GM19438 (cell line): ENCODE results near the gene ZNF18.
A peak's percentile ranks its signal among the peaks of the same experiment; 100 is the strongest.

Source experiments
- ATAC-seq: cut with Tn5 transposase; IDR thresholded peaks from one replicate; pipeline ENCODE4 v1.9.1; 2021; ENCODE audit warnings: low read depth; ENCODE audit not compliant: unreplicated experiment

Gene ZNF18, protein sequence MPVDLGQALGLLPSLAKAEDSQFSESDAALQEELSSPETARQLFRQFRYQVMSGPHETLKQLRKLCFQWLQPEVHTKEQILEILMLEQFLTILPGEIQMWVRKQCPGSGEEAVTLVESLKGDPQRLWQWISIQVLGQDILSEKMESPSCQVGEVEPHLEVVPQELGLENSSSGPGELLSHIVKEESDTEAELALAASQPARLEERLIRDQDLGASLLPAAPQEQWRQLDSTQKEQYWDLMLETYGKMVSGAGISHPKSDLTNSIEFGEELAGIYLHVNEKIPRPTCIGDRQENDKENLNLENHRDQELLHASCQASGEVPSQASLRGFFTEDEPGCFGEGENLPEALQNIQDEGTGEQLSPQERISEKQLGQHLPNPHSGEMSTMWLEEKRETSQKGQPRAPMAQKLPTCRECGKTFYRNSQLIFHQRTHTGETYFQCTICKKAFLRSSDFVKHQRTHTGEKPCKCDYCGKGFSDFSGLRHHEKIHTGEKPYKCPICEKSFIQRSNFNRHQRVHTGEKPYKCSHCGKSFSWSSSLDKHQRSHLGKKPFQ

DNA sequence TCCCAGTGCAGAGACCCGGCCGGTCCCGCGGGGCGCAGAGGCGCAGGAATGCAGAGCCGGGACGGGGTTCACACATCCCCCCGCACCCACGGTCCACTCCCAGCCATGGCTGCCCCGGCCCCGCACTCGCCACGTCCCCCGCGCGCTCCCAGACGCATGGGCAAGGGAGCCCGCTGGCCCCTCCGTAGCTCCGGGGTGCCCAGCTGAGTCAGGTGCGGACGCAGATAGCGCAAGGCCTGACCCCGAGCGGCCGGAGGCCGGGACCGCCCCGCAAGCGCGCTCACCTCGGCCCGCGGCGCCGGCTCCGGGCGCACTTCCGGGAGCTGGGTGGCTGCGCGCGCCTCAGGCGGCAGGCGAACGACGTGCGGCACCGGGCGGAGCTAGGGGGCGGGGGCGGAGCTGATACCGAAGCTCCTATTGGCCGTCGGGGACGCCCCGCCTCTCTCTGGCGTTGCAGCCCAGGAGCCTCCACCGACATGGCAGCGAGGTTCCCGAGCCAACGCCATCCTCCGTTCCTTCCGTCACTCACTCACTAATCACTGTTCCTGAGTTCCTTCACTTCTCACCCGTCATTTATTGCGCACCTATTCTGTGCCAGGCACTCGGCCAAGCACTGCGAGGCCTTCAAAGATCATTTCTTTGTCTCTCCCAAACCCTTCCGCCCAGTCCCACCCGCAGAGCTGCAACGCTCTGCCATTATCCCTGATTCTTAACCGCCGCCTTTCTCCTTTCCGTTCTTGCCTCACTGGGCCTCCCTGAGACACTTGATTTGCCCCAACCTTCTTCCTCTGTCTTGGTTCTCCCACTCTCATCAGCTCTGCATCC lies at the start of gene ZNF18:
Gene ZNF18, minus strand, starts transcription at position 329 of the 825 bp plus-strand sequence. CDS start 4,646 bp downstream, outside the sequence.
- ATAC-seq = peak; percentile 95

DNA sequence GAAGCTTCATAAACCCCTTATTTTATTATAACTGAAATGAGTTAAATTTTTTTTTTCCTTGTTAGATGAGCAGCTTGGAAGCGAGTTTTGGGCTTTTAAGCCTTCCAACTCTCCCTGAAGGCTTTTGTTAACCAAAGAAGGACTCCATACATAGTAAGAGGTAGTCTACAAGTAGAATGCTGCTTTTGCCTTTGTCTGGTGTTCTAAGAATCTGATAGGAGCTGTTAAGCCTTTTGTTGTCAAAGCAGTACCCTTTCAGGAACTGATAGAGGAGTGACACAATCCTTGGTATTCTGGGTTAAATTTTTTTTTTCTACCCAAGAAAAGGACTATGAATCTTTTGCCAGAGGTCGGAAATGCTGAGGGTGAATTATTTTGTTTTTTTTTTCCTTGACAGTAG lies 49.5 kb upstream of the ZNF18 start:
- ATAC-seq = no peak

DNA sequence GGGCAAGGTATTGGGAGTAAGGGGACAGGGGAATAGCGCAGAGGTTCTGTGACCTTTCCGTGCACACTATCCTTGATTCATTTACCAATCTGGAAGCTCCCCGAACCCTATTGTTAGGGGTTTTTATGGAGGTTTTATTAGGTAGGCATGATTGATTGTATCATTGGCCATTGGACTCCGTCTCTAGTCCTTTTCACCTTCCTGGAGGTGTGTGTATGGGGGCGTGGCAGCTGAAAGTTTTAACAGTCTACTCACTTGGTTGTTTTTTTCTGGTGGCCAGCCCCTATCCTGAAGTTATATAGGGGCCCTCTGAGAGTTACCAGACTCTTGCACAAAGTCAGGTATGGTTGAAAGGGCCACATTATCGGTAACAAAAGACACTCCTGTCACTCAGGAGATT lies 46.4 kb upstream of the ZNF18 start:
- ATAC-seq = no peak

DNA sequence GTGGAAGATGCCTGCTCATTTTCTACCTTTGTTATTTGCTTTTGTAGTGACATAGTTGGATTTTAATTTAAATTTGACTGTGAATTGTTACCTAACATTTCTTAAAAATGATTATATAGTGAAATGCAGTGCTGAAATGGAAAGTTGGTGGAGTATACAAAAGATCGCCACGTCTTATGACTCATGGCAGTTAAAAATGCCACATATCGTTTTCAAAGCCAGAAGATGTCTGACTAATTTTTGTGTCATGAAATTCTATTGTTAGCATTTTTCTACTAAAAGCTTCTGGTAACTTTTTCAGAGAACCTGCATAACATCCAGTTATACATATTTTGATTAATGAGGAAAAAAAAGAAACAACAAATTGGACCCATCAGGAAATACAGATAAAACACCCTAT lies 44.0 kb upstream of the ZNF18 start:
- no peak for ATAC-seq

DNA sequence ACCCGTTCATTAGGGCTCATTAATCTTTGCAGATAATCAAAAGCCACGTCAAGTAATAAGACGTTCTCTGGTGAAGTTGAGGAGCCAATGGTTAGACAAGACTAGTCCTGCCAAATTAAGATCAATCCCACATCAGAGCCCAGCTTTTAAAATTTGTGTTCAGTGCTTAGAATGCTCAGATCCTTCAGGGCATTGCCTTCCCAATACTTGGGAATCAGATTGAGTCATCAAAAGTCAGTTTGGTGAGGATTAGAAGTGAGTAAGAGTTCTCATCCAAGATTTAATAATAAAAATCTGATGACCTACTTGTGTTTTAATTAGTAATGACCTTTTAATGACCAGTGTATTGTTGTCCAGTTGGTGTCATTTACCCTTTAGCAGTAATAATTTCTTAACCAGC lies 43.2 kb upstream of the ZNF18 start:
- no peak for ATAC-seq

DNA sequence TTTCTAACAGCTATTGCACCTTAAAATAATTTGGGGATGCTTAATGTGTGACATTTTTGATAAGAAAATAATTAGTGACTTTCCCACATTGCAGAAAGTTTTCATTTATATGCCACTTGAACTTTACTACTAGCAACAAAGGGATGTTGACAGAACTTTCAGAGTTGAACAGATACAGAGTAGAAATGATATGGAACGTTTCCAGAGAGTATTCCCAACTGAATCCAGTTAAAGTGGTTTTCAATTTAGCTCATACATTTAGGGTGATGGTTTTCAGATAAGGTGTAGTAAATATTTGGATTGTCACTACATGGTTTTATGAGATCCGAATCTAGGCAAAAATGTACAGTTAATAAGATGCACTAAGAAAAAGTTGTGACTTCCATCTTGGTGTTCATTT lies 40.7 kb upstream of the ZNF18 start:
- ATAC-seq = no peak

DNA sequence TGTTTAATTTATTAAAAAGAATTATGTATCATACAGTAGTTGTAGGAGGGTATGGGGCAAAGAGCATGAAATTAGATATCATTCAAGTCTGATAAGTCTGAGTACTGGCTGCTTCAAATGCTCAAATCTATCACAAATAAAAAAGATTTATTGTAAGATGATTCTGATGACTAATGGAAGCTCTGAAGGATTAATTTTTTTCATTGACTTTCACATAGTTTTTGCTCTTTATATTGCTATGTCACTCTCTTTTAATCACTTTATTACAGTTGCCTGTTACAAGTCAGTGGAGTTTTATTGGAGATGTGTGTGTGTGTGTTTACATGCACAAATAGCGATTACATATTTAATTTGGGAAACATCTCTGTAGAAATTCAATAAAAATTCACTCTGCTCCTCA lies 38.4 kb upstream of the ZNF18 start:
- no peak for ATAC-seq

DNA sequence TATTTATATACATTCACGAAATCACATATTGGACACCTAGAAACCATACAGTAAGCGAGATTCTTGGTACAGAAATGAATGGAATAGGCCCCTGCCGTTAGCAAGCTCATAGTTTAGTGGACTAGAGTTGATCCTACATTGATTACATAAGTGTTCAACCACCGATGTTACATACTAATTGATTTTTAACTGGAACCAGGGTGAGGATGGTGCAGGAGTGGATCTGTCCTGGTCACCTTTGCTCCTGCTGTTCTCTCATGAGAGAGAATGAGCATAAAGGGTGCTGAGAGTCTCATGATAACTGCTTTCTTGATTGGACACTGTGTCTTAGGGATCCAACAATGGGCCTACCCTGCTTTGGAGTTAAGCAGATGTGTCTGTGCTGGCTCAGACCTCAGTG lies 37.3 kb upstream of the ZNF18 start:
- ATAC-seq = no peak

DNA sequence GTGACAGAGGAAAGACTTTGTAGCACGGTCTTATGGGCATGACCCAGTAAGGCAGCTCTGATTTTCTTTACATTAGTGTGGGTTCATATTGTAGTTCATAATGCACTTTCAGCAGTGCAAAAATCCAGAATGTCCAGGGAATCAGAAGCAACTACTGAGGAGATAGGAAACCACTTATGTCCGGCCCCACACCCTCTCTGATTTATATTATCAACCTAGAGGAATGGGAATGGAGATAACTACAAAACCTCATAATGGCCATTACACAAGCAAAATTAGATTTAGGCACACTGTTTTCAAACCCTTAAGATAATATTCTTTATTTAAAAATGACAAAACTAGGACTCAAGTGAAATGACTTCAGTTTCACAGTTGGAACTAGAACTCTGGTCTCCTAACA lies 31.3 kb upstream of the ZNF18 start:
- ATAC-seq = no peak

DNA sequence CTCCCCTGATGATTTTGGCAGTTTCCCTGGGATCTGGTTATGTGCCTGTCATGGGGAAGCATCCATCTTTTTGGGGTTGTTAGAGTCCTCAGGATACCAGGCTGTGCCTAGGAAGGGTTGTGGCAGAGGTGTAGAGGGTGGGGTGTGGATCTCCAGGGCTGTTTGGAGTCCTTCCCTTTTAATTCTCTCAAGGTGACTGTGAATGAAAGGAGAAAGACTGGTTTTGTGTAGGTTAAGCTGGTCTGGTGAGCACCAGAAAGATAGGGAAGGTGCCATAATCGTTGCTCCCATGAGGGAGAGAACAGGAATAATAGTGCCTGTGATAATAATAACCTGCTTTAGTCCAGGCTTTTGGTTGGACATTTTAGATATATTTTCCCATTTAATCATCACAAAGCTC lies 30.4 kb upstream of the ZNF18 start:
- ATAC-seq = no peak

DNA sequence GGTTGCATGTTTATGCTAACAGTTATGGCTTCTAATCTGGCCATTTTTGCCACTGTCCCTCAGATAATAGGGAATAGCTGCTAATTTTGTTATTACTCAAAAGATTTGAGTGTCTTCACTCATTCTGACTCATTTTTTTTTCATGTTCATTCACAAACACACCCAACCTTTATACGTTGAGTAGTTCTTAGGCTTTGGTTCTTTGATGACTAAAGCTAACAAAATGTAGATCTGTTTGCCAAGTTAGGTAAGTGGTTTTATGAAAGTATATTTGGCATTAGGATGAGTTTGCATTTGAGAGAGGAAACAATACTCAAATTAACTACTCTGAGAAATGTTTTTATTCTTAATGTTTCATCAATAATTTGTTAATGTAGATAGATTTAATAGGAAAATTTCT lies 27.1 kb upstream of the ZNF18 start:
- ATAC-seq = no peak

DNA sequence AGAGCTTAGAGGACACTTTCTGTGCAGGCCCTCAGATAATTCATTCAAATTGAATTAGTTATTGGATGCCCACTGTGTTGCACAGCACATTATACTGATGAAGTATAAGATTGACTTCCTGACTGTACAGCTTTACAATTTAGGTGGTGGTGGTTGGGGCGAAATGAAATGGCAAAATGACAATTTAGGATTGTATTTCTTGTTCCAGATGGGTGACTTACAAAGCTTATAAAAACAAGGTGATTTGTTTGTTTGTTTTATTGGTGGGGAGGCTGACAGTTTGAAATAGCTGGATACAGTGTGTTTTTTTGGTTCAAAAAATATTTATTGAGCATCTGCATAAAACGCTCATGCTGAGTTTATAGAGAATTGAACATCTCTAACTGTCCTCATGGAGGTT lies 25.0 kb upstream of the ZNF18 start:
- ATAC-seq = no peak

DNA sequence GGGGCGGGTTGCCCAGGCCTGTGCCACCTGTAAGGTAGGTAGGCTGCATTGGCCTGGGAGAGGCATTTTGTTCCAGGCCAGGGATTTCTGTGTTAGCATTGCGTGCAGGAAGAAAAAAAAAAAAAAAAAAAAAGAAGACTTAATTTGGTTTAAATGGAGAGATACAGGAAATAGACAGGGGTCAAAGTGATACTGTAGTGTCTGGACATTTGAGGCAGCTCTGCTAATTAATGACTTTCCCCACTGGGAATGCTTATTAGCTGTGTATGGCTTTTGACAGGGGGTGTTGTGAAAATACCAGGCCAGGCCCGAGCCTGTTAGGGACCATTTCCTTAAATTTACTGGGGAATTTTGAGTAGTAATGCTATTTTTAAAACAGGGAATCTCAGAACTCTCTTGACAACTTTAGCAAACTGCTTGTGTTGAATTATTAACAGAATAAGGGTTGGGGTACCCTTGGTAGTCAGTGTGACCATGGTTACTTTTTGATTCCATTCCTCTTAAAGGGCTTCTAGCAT lies 24.4 kb upstream of the ZNF18 start:
- no peak for ATAC-seq

DNA sequence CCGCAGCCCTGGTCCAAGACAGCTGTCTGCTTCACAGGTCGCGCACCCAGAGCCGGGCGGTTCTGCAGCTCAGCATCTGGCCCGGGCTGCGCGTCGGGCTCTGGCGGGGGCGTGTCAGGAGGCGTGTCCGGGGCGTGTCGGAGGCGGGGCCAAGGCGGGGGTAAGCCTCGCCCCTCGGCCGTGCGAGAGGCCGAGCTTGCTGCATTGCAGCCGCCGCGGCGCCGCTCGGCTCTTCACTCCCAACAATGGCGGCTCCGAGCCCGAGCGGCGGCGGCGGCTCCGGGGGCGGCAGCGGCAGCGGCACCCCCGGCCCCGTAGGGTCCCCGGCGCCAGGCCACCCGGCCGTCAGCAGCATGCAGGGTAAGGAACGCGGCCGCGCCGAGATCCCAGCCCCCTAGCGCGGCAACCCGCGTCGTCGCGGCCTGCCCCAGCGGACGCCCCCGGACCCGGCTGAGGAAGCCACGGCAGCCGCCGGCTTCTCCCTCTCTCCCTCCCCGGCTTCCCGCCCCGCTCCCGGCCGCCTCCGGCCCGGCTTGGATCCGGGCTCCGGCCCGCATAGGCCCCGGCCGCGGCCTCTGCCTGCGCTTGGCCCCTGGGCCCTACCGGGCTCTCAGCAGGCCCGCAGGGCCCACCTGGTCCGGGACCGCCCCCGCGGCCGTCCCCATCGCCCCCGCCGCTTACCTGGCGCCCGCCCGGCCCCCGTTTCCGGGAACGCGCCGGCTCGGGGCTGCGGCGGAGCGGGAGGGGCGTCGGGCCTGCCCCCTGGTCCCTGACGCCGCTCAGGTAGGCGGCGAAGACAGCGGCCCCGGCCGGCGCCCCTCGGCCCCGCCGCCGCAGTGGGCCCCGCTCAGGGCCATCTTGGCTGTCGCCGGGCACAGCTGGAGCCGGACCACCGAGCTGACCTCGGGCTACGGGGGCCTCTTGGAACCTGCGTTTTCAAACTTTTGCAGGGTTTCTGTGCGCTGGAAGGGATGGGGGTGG lies 23.7 kb upstream of the ZNF18 start, which contains the start of gene MAP2K4:
Gene MAP2K4, plus strand, starts transcription at position 236 of the 981 bp plus-strand sequence. Its CDS starts 10 bp downstream, at position 246.
- ATAC-seq = peak; percentile 96

DNA sequence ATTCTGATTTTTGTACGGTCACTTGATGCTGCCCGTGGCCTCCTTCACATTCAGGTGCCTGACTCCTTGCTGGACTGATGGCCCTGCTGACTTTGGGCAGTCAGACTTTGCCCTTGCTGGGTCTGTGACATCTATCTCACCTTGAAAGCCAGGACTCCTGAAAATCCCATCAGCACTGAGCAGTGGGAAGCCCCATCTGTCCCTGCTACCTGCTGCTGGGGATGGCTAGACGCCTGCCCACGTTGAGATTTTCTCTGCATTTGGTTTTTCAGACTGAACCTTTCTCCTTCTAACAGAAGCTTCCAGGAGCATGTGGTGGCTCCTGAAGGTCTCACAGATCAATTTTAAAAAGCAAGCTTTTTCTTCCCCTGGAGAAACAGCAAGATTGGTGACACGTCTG lies 10.2 kb upstream of the ZNF18 start:
- no peak for ATAC-seq

DNA sequence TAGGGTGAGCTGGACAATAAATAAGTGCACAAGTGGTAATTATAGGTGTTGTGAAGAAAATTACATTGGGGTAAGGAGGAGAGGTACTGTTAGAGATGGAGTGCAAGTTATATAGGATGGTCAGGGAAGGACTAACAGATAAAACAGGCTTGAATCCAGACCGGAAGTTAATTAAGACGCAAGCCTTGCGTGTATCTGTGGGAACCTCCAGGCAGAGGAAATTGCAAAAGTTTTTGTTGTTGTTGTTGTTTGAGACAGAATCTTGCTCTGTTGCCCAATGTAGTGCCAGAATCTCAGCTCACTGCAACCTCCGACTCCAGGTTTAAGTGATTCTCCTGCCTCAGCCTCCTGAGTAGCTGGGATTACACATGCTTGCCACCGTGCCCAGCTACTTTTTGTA lies 2.4 kb upstream of the ZNF18 start:
- ATAC-seq = no peak

DNA sequence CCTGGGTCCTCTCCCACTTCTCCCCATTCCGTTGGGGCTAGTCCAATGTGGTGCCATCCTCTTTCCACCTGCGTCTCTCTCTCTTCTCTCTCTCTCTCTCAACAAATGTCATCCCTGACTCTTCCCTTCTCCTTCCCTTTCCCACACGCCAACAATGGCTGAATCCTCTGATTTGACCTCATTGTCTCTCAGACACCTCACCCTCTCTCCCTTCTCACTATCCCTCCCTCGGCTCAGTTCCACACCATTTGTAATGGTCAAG lies 628 bp upstream of the ZNF18 start:
- ATAC-seq = no peak

DNA sequence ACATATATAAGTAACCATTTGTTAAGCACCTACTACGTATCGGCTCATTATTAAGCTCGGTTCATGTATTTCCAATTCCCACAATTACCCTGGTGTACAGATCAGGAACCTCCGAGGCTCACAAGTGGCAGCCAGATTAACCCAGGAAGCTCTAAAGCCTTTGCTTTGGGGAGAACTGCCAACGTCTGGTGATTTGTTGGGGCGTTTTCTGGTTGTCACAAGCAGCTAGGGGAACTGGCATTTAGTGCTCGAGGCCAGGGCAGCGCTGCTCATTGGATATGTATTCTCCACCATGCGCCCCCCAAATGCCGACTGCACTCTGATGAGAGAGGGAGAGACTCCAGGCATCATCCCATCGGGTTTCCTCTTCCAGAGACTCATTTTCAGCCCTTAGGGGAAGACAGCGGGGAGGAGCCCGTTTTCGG lies 541 bp downstream of the ZNF18 start:
- ATAC-seq = peak; percentile 43

DNA sequence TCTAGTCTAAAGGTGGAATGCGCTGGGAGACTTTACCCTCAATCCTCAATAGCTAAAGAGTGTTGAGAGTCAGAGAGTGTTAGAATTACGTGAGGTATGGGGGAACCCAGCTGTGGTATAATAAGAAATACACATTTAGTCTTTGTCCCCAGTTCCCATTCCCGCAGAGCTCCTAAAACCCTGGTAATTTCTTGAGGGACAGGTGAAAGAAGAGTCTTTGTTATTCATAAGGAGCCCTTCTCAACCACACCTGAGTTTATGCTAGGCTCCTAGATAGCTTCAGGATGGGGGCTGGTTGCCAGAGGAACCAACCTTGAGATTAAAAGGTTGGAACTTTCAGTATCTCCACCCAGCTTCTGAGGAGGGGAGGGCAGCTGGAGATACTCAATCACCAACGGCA lies 5.8 kb downstream of the ZNF18 start:
- no peak for ATAC-seq

DNA sequence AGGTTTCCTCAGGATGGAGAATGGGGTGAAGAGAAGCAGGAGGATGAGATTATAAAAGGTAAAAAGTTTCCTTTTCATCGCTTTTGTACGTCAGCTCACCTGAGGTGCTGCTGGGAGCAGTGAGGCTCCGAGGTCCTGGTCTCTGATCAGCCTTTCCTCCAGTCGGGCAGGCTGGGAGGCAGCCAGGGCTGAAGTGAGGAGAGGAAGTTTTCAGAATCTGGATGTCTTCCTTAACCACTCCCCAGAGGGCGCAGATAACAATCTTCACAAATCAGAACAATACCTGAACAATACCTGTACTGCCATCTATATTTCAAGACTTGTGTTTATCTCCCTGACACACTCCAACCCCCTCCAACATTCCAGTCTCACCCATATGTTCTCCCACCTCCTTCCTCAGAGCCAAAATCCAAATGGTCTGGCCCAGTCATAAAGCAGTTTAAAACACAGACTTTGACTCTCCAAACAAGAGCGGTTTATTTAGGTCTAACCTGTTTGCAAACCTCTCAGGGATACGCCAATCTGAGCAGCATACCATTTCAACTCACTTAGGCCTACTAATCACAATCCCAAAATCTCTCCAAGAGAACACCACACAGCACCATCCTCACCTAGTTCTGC lies 6.8 kb downstream of the ZNF18 start:
- no peak for ATAC-seq
